ENCODE data around the gene PTGES3L.
A peak's percentile ranks its signal among the peaks of the same experiment; 100 is the strongest.

PTGES3L gene

GRCh38 chr17:42979511-42980273 is at the start of gene PTGES3L:
PTGES3L (minus strand) TSS chr17:42980080; CDS start chr17:42980053, 27 bp downstream.
- DNase-seq (ENCODE audit: low spot score): peak; percentile 56

GRCh38 chr17:43028221-43028861 is 48.5 kb upstream of the PTGES3L start:
- DNase-seq (ENCODE audit: low spot score): no peak

- DNase-seq (ENCODE audit: low spot score): no peak
Observed at GRCh38 chr17:43027091-43028032, 47.5 kb upstream of the PTGES3L start.

- no peak for DNase-seq (ENCODE audit: low spot score)
Observed at GRCh38 chr17:43026595-43026994, 46.7 kb upstream of the PTGES3L start.

- DNase-seq (ENCODE audit: low spot score): no peak
Observed at GRCh38 chr17:43025766-43026537, 46.1 kb upstream of the PTGES3L start.

- DNase-seq (ENCODE audit: low spot score): no peak
Observed at GRCh38 chr17:43025290-43025657, 45.4 kb upstream of the PTGES3L start.

GRCh38 chr17:43024407-43025289 is 44.8 kb upstream of the PTGES3L start, which contains the start of gene RND2:
RND2 (plus strand) TSS chr17:43025231; CDS start chr17:43025348, 117 bp downstream.
- peak; percentile 96 for DNase-seq (ENCODE audit: low spot score)

GRCh38 chr17:43021741-43022512 is 42.0 kb upstream of the PTGES3L start, which contains the start of gene VAT1:
VAT1 (minus strand) TSS chr17:43022385; CDS start chr17:43022322, 63 bp downstream.
- DNase-seq (ENCODE audit: low spot score): peak; percentile 91

- peak; percentile 91 for DNase-seq (ENCODE audit: low spot score)
Observed at GRCh38 chr17:43020789-43021740, 41.2 kb upstream of the PTGES3L start.

- DNase-seq (ENCODE audit: low spot score): no peak
Observed at GRCh38 chr17:43020030-43020621, 40.2 kb upstream of the PTGES3L start.

- DNase-seq (ENCODE audit: low spot score): peak; percentile 55
Observed at GRCh38 chr17:43019418-43019817, 39.5 kb upstream of the PTGES3L start.

- DNase-seq (ENCODE audit: low spot score): no peak
Observed at GRCh38 chr17:43018932-43019331, 39.1 kb upstream of the PTGES3L start.

- peak; percentile 5 for DNase-seq (ENCODE audit: low spot score)
Observed at GRCh38 chr17:43018008-43018853, 38.4 kb upstream of the PTGES3L start.

GRCh38 chr17:43016216-43016615 is 36.3 kb upstream of the PTGES3L start:
- DNase-seq (ENCODE audit: low spot score): no peak

- peak; percentile 24 for DNase-seq (ENCODE audit: low spot score)
Observed at GRCh38 chr17:43015579-43015978, 35.7 kb upstream of the PTGES3L start.

GRCh38 chr17:43014649-43015542 is 35.0 kb upstream of the PTGES3L start:
- DNase-seq (ENCODE audit: low spot score): peak; percentile 4

Data from AG20443 (cell line).